AG09309 (cell line): ENCODE data around the gene VAC14.

Source experiments
- DNase-seq: peaks from one replicate; pipeline ENCODE4 v3.0.0-alpha.2; 2010; ENCODE audit warnings: low read depth
- H3K4me3 ChIP-seq: 2 replicates; pipeline ENCODE4 v1.5.1; 2011; ENCODE audit warnings: mild to moderate bottlenecking, low read depth, low read length, moderate library complexity; ENCODE audit not compliant: control insufficient read depth
- CTCF ChIP-seq: IDR thresholded peaks from 2 replicates; pipeline ENCODE4 v1.5.1; 2011; ENCODE audit warnings: mild to moderate bottlenecking, low read depth, low read length, inconsistent platforms; ENCODE audit not compliant: insufficient read depth, control insufficient read depth; ENCODE audit errors: missing control alignments

Gene VAC14

GRCh38 chr16:70736465-70737376 is 64.2 kb downstream of the VAC14 start:
- no peak for TF ChIP-seq CTCF
- H3K4me3 ChIP-seq, result no peak overlapping the region
- DNase-seq, result no peak

GRCh38 chr16:70735141-70735979 is 65.6 kb downstream of the VAC14 start:
- TF ChIP-seq CTCF, result no peak
- H3K4me3 ChIP-seq, result no peak overlapping the region
- no peak for DNase-seq

- no peak for DNase-seq
- H3K4me3 ChIP-seq, result no peak overlapping the region
These were observed 66.3 kb downstream of the VAC14 start for GRCh38 chr16:70734522-70735095.

GRCh38 chr16:70730944-70731343 is 70.0 kb downstream of the VAC14 start:
- no peak for TF ChIP-seq CTCF
- no peak for DNase-seq
- H3K4me3 ChIP-seq, result no peak overlapping the region

More at GRCh38 chr16:70734522-70735095, 66.3 kb downstream of the VAC14 start:
- TF ChIP-seq CTCF, result no peak

- no peak overlapping the region for H3K4me3 ChIP-seq
- no peak for DNase-seq
- no peak for TF ChIP-seq CTCF
These were observed 70.9 kb downstream of the VAC14 start for GRCh38 chr16:70730031-70730430.

GRCh38 chr16:70729292-70729691 is 71.7 kb downstream of the VAC14 start:
- no peak for TF ChIP-seq CTCF
- no peak for DNase-seq

More at GRCh38 chr16:70729292-70729691, 71.7 kb downstream of the VAC14 start:
- H3K4me3 ChIP-seq, result no peak overlapping the region
